T-helper 22 cell (primary cell): ENCODE results near the gene FGFR2.

Experiments
- DNase-seq: peaks from one replicate; pipeline ENCODE4 v3.0.0-alpha.2; 2020; ENCODE audit warnings: low read depth

The FGFR2 gene

GRCh38 chr10:121598263-121599249, at the start of gene FGFR2:
Gene FGFR2 (minus strand): TSS chr10:121598444. CDS start chr10:121593817, 4,627 bp downstream.
- no peak for DNase-seq

- no peak for DNase-seq
Observed at GRCh38 chr10:121647401-121647800, 49.2 kb upstream of the FGFR2 start.

GRCh38 chr10:121645696-121646095, 47.5 kb upstream of the FGFR2 start:
- DNase-seq: no peak

DNA sequence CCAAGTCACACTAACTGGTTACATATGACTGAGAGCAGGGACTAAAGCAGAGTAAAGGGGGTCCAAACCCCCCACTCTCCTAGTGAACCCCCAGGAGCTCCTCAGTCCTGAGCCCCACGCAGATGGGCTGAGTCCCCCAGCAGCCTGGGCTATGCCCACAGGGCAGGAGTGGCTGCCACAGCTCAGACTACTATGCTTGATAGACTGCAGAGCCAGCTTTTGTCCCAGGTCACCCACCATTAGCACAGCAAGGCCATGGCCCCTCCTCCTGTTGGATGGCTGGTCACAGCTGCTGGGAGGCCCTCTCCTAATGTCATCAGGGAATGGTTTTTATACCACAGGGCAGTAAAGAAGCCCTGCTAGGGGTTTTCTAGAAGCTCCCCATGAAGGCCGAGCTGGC, 46.3 kb upstream of the FGFR2 start:
- no peak for DNase-seq

DNA sequence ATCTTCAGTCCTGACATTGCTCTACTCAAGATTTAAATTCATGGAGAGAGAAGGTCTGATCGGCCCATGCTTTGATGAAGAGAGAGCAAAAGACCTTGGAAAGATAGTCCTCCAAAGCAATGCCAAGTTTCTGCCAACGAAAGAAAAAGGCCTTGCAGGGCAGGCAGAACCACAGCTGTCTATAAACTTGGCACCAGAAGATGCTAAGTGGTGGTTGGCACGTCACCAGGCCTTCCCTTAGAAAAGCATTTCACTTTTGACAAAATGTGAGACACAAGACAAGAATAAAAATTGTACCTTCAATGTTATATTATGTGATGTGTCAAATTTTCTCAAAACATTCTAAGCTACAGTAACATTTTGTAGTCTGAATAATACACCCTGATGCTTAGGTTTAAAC, 42.0 kb upstream of the FGFR2 start:
- no peak for DNase-seq

- no peak for DNase-seq
Observed at GRCh38 chr10:121639416-121639815, 41.2 kb upstream of the FGFR2 start.

DNA sequence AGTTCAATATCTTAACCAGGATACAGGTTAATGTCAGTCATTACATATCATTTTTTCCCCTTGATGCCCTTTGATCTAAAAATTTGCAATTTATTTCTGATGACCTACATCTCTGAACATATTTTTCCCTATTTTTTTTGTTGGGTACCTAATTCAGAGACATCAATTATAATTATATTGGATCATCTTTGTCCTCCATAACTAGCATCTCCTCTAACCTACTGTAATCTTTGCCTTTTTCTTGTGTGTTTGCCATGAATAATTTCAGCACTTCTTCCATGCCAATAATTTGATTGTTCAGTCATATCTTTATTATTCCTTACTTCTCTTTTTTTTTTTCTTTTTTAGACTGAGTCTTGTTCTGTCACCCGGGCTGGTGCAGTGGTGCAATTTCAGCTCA, 39.2 kb upstream of the FGFR2 start:
- DNase-seq: no peak

- no peak for DNase-seq
Observed at GRCh38 chr10:121633056-121633455, 34.8 kb upstream of the FGFR2 start.

DNA sequence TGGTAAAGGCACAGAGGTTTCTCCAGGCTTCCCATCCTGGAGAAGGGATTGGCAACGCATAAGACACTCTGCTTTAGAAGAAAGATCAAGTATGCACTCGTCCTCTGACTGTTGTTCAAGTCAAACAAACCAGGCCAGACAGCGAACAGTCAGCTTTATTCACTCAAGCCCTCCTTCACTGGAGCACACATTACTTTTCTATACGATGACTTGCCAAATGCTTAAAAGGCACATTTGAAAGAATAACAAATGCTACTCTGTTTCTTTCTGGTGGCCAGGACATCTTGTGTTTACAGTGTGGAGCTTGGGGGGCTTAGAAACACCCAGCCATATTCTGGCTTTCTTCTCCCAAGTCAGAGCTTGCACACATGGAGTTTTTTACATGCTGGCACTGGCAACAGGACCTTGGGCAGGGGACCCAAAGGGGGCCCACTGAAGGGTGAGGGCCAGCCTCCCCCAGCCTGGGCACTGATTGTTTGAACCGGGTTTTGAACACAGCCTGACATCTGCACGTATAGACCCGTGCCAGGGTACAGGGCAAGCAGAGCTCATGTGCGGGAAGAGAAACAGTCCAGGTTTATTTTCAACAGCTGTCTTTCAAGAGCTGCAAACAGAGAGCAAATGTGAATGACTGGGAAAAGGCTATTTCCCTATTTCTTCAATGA, 33.3 kb upstream of the FGFR2 start:
- DNase-seq: no peak

GRCh38 chr10:121628859-121629258, 30.6 kb upstream of the FGFR2 start:
- DNase-seq: no peak

- no peak for DNase-seq
Observed at GRCh38 chr10:121627876-121628581, 29.8 kb upstream of the FGFR2 start.

DNA sequence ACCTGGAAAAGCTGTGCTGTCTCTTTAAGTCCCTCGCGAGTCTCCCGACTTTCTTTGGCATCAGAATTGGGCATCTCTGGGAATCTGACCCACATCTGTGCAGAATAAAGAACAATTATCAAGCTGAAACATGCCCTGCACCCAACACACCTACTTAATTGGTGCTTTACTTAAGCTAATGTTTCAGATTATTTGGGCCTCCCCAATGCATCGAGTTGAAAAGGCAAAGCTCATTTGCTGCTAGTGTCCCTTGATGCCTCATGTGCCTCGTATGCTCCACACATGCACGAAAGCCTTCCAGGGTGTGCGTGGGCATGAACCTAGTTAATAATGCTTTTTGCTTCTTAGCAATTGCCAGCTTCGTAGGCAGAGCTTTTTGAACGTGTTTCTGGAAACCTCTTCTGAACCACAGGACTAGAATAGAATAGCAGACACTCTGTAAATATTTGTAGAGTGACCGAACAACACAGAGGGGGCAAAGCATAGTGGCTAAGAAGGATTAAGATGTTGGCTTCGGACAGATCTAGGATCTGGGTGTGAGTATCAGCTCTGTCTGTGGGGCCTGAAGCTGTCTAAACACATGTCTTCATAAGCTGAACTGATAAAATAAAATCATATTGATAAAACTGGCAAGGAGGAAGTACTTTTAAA, 26.7 kb upstream of the FGFR2 start:
- no peak for DNase-seq

- DNase-seq: no peak
Observed at GRCh38 chr10:121618906-121619305, 20.7 kb upstream of the FGFR2 start.

DNA sequence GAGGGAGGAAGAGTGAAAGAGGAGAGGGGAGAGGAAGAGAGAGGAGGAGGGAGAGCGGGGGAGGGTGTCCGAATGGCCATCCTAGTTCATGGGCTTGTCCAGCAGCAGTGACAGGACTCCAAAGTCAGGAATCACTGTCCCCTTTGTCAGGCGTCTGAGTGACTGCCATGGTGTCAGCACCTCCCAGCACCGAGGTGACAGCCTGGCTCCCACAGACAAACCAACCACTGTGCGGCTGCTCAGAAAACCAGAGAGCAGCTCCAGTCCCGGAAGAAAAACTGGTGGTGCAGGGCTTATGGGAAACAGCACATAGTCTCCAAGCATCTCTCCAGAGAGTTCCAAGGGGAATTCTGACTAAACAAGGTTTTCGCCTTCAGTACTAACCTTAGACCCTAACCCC, 18.9 kb upstream of the FGFR2 start:
- no peak for DNase-seq

DNA sequence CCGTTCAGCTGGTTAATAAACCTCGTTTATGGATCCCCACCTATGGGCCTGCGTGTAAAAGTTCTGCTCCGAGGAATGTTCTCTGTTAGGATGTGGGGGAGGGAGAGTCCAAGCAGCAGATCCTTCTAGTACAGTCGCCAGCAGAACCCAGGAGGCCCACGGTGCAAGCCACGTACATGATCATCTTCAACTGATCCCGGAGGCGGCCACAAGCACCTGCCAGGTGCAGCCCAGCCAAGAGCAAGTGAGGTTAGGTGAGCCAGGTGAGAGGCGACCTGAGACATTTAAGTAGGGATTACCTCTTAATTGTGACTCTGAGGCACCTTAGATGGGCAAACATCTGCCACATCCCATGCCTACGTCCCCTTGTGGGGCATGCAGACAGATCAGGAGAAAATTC, 18.0 kb upstream of the FGFR2 start:
- no peak for DNase-seq

DNA sequence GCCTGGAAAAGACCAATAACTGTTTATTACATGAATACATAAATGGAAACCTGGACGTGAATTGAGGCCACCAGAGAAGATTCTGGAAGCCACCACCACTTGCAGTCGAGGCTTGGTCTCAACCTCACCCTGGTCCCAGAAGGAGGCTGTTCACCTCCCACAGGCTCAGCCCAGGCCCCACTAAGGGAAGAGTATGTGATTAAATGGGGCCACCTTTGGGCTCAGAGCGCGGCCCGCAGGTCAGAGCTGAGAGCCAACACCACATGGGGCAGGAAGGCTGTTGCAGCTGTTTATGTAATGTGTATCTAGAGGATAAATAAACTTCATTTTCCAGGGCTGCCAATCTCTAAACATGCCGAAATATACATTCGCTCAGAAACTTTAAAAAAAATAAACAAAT, 17.6 kb upstream of the FGFR2 start:
- no peak for DNase-seq

DNA sequence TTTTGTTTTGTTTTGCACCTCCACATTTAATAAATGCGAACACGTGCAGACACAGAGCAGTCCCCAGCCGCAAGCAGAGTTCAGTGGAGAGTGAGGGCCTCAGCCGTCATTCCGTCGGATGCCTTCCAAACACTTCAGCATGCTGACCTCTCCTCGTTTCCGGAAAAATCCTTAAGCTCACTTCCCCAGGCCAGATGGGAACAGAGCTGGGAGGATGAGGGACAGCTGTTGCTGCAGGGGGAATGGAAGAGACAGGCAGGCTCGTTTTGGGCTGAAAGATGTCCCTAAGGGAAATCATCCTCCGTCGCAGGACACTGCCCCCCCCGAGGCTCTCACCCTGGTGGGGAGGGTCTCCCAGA, 17.2 kb upstream of the FGFR2 start:
- no peak for DNase-seq

- DNase-seq: no peak
Observed at GRCh38 chr10:121614613-121615434, 16.6 kb upstream of the FGFR2 start.

- DNase-seq: no peak
Observed at GRCh38 chr10:121613456-121613855, 15.2 kb upstream of the FGFR2 start.

GRCh38 chr10:121611393-121612159, 13.3 kb upstream of the FGFR2 start:
- no peak for DNase-seq
